Middle frontal gyrus (tissue), 1 donor: ENCODE measurements around the gene BRD4.
A peak's percentile ranks its signal among the peaks of the same experiment; 100 is the strongest.
"Not testable (repeated sequence)": the region's sequence is repeated elsewhere in the genome, so short reads cannot be mapped to it uniquely, and the experiment has no call there.

Source experiments
- DNase-seq: peaks from one replicate; pipeline ENCODE4 v3.0.0-alpha.2; 2015; ENCODE audit warnings: low spot score; ENCODE audit errors: extremely low spot score

Gene BRD4

GRCh38 chr19:15363048-15363447 is 30.7 kb upstream of the BRD4 start:
- not testable (repeated sequence) for DNase-seq

- DNase-seq, result not testable (repeated sequence)
Observed at GRCh38 chr19:15360015-15360414, 27.7 kb upstream of the BRD4 start.

DNA sequence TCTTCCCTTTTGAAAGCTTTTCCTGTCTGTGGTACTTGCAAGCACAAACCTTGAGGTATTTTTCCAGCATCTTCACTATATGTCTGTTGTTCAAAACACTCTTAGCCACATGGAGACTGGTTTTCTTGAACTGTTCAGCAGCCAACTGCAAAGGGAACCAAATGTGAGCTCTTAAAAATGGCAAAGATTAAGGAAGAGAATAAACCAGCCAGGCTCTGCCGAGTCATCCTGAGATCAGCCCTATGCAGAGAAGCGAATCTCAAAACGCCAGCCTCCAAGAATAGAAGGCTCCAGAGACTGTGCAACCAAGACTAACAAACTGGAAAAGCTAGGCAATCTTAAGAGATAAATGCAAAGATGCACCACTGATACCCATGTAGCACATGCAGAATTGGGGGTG is 26.6 kb upstream of the BRD4 start:
- DNase-seq, result peak; percentile 10

GRCh38 chr19:15357906-15358305 is 25.6 kb upstream of the BRD4 start:
- DNase-seq, result no peak

- DNase-seq, result no peak
Observed at GRCh38 chr19:15354566-15355296, 22.4 kb upstream of the BRD4 start.

- DNase-seq, result no peak
Observed at GRCh38 chr19:15353908-15354307, 21.6 kb upstream of the BRD4 start.

DNA sequence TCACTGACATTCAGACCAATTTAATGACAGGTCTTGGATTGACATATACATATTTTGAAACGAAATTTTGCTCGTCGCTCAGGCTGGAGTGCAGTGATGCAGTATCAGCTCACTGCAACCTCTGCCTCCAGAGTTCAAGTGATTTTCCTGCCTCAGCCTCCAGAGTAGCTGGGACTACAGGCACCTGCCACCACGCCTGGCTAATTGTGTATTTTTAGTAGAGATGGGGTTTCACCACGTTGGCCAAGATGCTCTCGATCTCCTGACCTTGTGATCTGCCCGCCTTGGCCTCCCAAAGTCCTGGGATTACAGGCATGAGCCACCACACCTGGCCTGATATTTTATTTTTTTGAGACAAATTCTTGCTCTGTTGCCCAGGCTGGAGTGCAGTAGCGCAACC is 20.2 kb upstream of the BRD4 start:
- not testable (repeated sequence) for DNase-seq

DNA sequence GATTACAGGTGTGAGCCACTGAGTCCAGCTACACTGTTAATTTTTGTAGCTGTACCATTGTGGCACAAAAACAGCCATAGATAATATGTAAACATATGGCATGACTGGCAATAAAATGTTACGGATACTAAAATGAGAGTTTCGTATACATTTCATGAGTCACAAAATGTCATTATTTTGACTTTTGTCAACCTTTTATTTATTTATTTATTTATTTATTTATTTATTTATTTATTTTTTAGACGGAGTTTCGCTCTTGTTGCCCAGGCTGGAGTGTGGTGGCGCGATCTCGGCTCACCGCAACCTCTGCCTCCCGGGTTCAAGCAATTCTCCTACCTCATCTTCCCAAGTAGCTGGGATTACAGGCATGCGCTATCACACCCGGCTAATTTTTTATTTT is 9.0 kb upstream of the BRD4 start:
- DNase-seq, result not testable (repeated sequence)

- no peak for DNase-seq
Observed at GRCh38 chr19:15340086-15340485, 7.7 kb upstream of the BRD4 start.

DNA sequence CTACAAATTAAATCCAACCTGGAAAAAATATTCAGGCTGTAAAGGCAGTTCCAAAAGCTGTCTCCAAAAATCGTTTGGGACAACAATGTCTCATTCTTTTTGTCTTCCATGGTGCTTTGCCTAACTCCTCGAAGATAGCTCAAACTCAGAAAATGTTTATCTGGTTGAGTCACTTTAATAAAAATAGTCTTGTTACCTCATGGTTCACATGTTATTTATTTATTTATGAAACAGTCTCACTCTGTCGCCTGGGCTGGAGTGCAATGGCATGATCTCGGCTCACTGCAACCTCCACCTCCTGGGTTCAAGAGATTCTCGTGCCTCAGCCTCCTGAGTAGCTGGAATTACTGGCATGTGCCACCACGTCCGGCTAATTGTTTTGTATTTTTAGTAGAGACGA is 4.9 kb upstream of the BRD4 start:
- no peak for DNase-seq

DNA sequence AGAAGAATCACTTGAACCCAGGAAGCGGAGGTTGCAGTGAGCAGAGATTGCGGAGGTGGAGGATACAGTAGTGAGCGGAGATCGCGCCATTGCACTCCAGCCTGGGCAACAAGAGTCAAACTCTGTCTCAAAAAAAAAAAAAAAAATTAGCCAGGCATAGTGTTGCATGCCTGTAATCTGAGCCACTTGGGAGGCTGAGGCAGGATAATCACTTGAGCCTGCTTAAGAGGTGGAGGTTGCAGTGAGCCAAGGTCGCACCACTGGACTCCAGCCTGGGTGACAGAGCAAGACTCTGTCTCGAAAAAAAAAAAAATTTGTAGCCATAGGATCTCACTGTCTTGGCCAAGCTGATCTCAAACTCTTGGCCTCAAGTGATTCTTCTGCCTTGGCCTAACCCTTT is 3.7 kb upstream of the BRD4 start:
- not testable (repeated sequence) for DNase-seq

DNA sequence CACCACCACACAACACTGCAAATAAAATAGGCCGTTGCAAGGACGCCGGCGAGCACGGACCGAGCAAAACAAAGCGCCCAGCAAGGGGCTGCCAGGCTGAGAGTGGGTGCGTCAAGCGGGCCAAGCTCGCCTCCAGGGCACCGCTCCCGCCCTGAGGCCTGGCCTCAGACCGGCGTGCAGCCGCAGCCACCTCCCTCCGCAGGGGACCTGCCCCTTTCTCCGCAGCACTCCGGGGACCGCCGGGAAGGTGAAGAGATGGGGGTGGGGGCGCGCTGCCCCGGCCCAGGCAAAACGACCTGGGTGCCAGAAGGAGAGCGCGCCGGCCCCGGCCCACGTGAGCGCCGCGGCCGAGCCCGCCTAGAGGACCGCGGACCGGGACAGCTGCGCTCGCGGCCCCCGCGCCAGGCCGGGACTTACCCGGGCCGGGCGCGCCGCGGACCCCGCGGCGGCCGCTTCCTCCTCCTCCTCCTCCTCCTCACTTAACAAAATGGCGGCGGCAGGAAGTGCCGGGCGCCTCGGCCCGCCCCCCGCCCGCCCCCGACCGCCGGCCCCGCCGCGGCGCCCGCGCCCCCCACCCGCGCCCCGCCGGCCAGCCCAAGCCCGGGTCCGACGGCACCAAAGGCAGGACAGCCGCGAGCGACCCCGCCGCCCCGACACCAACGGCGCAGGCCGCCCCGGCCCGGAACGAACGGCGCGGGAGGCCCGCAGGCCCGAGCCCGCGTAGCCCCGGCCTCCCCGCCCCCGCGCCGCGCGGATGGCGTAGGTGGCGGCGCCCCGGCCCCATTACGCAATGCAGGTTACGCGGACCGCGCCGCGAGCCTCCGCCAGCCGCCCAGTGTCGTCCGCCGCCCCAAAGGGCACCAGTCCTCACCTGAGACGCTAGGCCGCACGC is 674 bp downstream of the BRD4 start:
- no peak for DNase-seq

GRCh38 chr19:15330801-15331418 is 1.4 kb downstream of the BRD4 start:
- no peak for DNase-seq

GRCh38 chr19:15328312-15328711 is 4.0 kb downstream of the BRD4 start:
- DNase-seq, result no peak

GRCh38 chr19:15324791-15325519 is 7.4 kb downstream of the BRD4 start:
- no peak for DNase-seq

- DNase-seq, result no peak
Observed at GRCh38 chr19:15323496-15324235, 8.7 kb downstream of the BRD4 start.

- DNase-seq, result no peak
Observed at GRCh38 chr19:15321739-15322138, 10.6 kb downstream of the BRD4 start.

DNA sequence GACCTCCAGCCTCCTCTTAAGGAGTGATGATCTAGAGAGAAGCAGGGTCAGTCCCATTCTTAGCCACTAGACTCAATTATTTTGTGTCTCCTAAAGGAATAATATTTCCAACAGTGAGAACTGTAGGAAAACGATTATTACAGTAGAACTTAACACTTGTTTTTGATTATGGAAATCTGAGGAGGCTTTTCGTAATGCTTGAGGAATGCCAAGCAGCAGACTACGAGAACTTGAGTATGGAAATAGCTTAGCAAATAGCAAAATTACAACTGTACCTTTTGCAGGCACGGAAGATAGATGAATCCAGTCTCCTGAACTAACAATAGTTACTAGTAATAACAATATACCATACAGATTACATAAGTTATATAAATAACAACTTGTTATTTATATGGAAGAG is 12.2 kb downstream of the BRD4 start:
- no peak for DNase-seq

DNA sequence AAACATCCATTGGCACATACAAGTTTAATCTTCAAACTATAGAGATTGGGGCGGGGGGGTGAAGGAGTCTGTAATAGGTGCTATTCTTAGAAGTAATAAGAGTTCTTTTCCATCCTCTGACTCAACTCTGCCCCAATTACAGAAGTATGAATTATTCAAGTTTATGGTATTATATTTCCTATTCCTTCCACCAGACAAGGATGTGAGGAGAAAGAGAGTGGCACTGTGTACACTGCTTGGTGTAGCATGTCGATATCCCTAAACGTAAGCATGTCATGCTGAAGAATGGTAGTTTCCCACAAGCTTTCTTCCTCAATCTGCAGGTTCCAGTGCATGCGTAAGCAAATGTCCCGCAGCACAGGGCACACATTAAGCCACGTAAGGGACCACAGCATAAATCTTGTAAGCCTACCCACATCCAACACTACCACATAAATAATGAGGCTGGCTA is 14.1 kb downstream of the BRD4 start:
- DNase-seq, result no peak

DNA sequence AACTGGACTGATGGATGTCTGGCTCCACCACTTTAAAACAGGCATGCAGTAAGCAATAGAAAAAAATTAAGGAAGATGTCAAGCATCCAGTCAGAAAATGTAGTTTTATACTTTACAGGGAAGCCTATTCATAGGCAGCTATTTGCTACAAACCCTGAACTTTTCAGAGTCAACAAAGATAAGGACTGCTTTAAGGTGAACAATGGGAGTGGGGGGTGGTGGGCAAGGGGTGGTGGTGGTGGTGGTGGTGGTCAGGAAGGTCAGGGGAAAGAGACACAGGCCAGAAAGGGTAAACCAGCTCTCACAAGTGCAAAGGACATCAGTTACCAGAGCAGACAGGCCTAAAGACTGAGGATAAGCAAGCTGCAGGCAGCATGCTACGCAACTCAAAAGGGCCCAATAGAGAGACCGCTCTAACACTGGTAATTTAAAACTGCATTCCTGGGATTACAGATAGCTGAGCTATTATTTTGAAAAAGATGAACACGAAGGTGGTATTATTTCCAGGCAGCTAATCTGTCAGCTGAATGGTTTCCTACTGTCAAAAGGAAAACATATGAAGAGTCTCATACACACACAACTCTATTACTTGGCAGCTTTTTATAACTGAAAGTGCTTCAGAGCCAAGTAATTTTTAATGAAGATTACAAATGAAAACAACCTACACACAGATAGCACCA is 14.8 kb downstream of the BRD4 start:
- DNase-seq, result no peak
